Peyer's patch (tissue), 4 donors: ENCODE data around the gene PYROXD2. TPM values are rescaled to one million over a fixed set of nuclear protein-coding genes. Genes with fewer than 3 reads are reported as not detected.

Experiments used
- DNase-seq, 3 donors: peaks; one replicate each; pipeline ENCODE4 v3.0.0-alpha.2; 2017 to 2019
- H3K27ac ChIP-seq, 4 donors: fragments of 200-600 bp; sonication (generic); one replicate each; pipeline ENCODE4 v1.5.1; 2016 to 2019
- H3K27me3 ChIP-seq, 2 donors: fragments of 200-600 bp; sonication (generic); one replicate each; pipeline ENCODE4 v1.5.1; 2019
- H3K36me3 ChIP-seq, 3 donors: fragments of 200-600 bp; sonication (generic); one replicate each; pipeline ENCODE4 v1.5.1; 2016 to 2019
- H3K4me1 ChIP-seq, 4 donors: fragments of 200-600 bp; sonication (generic); one replicate each; pipeline ENCODE4 v1.5.1; 2016 to 2019
- H3K4me3 ChIP-seq, 4 donors: fragments of 200-600 bp; sonication (generic); 1 replicate in 3 of 4; 2 replicates in 1 of 4; pipeline ENCODE4 v1.5.1; 2016 to 2019; ENCODE audit warnings: mild to moderate bottlenecking in 1 of 4
- H3K9me3 ChIP-seq, 4 donors: fragments of 200-600 bp; sonication (generic); one replicate each; pipeline ENCODE4 v1.5.1; 2016 to 2019; ENCODE audit warnings: mild to moderate bottlenecking in 1 of 4
- CTCF ChIP-seq, 6 experiments: fragments of 450-650 bp in 4 of 6; fragments of 200-600 bp in 2 of 6; sonication (generic) in 1 of 6; IDR thresholded peaks; one replicate each; pipeline ENCODE4 v1.5.1; 2017 to 2019; ENCODE audit warnings: antibody characterized with exemption in 6 of 6, mild to moderate bottlenecking in 3 of 6, moderate library complexity in 1 of 6
- POLR2A ChIP-seq, 2 donors: fragments of 450-650 bp; IDR thresholded peaks; one replicate each; pipeline ENCODE4 v1.5.1; 2017; ENCODE audit warnings: antibody characterized with exemption in 2 of 2, mild to moderate bottlenecking in 2 of 2, moderate library complexity in 2 of 2
- total RNA-seq, 4 donors: library from RNA; depleted of rRNA; stranded (reverse); fragments of >200 nt; gene quantifications; one replicate each; pipeline ENCODE4 v1.1.0, GENCODE V29; 2016

The PYROXD2 gene
- total RNA-seq, 4 donors from 2014 or later = 7.0 to 23.1 (median 11.5) TPM

DNA sequence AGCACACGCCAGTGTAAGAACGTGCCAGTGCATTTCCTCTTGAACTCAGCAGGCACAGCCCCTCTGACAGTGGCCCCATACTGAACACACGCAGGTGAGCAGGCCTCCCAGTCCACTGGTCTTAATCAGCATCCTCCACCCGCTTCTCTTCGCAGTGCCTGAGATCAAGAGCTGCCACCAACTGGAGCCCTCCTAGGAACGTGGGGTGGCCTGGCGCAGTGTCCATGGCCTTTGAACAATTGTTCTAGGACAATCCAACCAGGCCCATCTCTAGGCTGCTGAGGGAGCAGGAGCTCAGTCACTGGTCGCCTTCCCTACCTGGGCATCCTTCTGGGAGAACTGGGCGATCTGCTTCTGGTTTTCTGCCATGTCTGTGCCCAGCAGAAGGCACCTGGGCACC lies 15.2 kb downstream of the PYROXD2 start:
- no peak for DNase-seq
- no peaks in the 10 kb centered on the region for H3K36me3 ChIP-seq
- no peaks in the 10 kb centered on the region for H3K4me1 ChIP-seq
- no peaks in the 10 kb centered on the region for H3K27me3 ChIP-seq
- H3K27ac ChIP-seq = no peak overlapping the region
- no peak overlapping the region for H3K4me3 ChIP-seq
- TF ChIP-seq POLR2A (IDR thresholded peaks at IDR 0.05) = no peak
- no peak for TF ChIP-seq CTCF (IDR thresholded peaks at IDR 0.05)
- no peaks in the 10 kb centered on the region for H3K9me3 ChIP-seq

DNA sequence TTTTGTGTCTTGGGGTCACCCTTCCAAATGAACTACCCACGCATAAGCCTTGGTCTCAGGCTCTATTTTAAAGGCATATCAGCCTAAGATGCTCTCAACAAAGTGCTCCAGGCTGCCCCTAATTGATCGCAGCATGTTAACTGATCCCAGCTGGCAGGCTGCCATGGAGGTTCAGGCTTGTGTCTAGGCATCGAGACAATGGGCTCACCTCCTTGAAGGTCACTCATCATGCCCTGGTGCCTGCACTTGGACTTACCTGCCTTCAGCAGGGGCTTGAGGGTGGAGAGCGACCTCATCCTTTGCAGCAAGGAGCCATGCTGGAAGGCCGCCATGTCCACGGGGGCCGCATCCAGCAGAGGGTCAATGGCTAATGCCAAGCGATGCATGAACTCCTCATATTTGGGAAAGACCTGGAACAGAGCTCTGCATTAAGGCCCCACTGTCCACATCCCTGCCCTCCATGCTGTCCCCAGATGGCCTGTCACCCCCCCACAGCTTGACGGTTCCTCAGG lies 17.8 kb downstream of the PYROXD2 start:
- no peaks in the 10 kb centered on the region for H3K36me3 ChIP-seq
- no peak overlapping the region for H3K27ac ChIP-seq
- H3K4me1 ChIP-seq = no peaks in the 10 kb centered on the region
- TF ChIP-seq CTCF (IDR thresholded peaks at IDR 0.05) (no peak), POLR2A (IDR thresholded peaks at IDR 0.05) (no peak)
- H3K9me3 ChIP-seq = no peaks in the 10 kb centered on the region
- no peak overlapping the region for H3K4me3 ChIP-seq
- no peaks in the 10 kb centered on the region for H3K27me3 ChIP-seq
- DNase-seq = no peak

DNA sequence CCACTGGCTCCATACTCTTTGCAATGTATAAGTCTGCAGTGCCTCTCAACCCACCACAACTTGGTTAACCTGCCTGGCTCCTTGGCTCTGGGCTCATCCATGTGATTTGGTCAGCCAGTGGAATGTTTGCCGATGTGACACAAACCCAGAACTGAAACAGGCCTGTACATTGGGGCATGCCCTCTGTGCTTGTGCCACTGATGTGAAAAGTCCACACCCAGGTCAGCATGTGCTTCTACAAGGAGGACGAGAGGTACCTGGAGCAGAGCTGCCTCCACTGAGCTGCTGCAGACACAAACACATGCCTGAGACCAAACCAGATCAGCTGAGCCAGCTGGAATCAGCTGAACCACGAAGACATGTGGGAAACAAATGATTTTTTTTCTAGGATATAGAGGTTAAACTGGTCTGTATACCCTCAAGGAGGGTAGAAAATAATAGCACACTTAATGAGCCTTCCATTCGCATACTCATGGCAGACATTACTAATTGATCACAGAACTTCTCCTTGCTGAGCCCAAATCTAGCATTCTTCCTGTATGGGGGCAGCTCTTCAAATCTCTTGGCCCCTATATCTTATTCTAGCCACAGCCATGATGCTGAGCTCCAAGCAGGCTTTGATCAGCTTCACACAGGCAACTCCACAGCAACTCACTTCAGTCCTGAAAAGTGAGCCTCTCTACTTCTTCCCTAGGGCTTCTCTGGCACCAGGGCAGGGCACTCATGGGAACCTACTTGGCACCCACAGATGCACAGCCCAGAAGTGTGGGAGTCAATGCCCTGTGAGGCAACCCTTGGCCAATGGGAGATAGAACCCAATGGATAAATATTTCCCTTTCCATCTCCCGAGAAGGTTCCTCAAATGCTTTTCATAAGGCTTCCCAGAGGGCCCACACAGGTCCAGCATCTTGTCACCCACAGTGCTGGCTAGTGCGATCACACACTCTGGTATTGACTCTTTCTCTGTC lies 18.6 kb downstream of the PYROXD2 start:
- H3K27me3 ChIP-seq = no peaks in the 10 kb centered on the region
- no peak overlapping the region for H3K4me3 ChIP-seq
- DNase-seq = no peak
- H3K36me3 ChIP-seq = no peaks in the 10 kb centered on the region
- H3K4me1 ChIP-seq = no peaks in the 10 kb centered on the region
- no peaks in the 10 kb centered on the region for H3K9me3 ChIP-seq
- TF ChIP-seq CTCF (IDR thresholded peaks at IDR 0.05) = no peak
- TF ChIP-seq POLR2A (IDR thresholded peaks at IDR 0.05) = no peak
- H3K27ac ChIP-seq = no peak overlapping the region

DNA sequence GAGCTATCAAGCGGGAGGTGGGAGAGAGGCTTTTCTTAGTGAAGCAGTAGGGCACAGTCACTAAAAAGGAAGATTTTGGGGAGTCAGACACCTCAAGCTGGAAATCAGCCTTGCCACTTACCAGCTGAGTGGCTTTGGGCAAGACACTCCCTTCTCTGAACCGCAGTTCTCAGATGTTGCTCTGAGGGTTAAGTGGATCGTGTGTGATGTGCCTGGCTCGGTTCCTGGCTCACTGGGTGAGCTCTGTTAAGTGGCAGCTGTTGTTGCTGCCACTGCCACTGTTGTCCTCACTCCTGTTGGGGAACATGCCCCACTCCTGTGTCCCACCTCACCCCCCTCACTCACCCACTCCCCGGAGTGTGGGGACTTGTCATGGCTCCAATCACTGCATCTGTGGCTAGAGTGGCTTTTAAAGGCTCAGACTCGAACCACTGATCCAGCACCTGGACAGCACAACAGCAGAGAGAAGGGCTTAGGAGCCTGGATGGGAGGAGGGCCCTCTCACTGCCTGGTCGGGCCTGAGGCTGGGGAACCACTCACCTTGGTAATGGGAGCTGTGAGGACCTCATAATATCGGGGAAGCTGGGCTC lies 20.0 kb downstream of the PYROXD2 start:
- Histone ChIP-seq H3K36me3 (no peaks in the 10 kb centered on the region), H3K4me1 (no peaks in the 10 kb centered on the region), H3K27me3 (no peaks in the 10 kb centered on the region), H3K9me3 (no peaks in the 10 kb centered on the region), H3K27ac (no peak overlapping the region), H3K4me3 (no peak overlapping the region)
- no peak for TF ChIP-seq CTCF (IDR thresholded peaks at IDR 0.05)
- no peak for TF ChIP-seq POLR2A (IDR thresholded peaks at IDR 0.05)
- no peak for DNase-seq

GRCh38 chr10:98391578-98391991 lies 23.4 kb downstream of the PYROXD2 start:
- no peak overlapping the region for H3K27ac ChIP-seq
- no peaks in the 10 kb centered on the region for H3K27me3 ChIP-seq
- no peak for DNase-seq
- H3K4me3 ChIP-seq = no peak overlapping the region
- H3K36me3 ChIP-seq = no peaks in the 10 kb centered on the region
- no peak for TF ChIP-seq POLR2A (IDR thresholded peaks at IDR 0.05)
- no peak for TF ChIP-seq CTCF (IDR thresholded peaks at IDR 0.05)
- no peaks in the 10 kb centered on the region for H3K4me1 ChIP-seq
- no peaks in the 10 kb centered on the region for H3K9me3 ChIP-seq
